Gastrocnemius medialis (tissue), 4 donors: Measurements from ENCODE around the gene COLEC12.

Experiments used
- POLR2A ChIP-seq, 2 donors: fragments of 450-650 bp; IDR thresholded peaks; one replicate each; pipeline ENCODE4 v1.6.1; 2017; ENCODE audit warnings: antibody characterized with exemption in 2 of 2, mild to moderate bottlenecking in 2 of 2, moderate library complexity in 2 of 2
- TF ChIP-seq, protein P1 (sequence below), 5 experiments: fragments of 450-650 bp in 3 of 5; fragments of 200-600 bp in 2 of 5; sonication (generic) in 2 of 5; IDR thresholded peaks in 4 of 5; conservative IDR thresholded peaks in 1 of 5; 1 replicate in 4 of 5; 2 replicates in 1 of 5; pipeline ENCODE4 v1.5.1; 2016 to 2019; ENCODE audit warnings: antibody characterized with exemption in 5 of 5, mild to moderate bottlenecking in 3 of 5, moderate library complexity in 3 of 5

DNA sequence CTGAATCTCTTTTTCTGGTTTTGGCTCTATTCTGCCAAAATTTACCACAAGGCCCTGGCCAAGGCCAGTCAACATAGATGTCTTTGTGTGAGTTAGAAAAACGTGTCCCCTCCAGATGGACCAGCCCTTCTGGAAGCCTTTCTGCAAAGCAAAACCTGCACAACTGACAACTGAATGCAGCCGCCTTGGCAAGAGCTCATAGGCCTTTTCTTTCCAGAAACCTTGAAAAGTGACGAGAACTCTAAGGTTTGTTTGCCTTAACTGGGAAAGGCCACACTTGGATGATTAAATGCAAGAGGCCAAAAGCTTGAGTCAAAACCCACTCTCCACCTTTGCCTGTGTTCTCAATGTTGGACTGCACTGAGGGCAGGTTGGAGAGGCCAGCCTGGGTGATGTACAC is 103.9 kb downstream of the COLEC12 start:
- TF ChIP-seq, protein P1, sequence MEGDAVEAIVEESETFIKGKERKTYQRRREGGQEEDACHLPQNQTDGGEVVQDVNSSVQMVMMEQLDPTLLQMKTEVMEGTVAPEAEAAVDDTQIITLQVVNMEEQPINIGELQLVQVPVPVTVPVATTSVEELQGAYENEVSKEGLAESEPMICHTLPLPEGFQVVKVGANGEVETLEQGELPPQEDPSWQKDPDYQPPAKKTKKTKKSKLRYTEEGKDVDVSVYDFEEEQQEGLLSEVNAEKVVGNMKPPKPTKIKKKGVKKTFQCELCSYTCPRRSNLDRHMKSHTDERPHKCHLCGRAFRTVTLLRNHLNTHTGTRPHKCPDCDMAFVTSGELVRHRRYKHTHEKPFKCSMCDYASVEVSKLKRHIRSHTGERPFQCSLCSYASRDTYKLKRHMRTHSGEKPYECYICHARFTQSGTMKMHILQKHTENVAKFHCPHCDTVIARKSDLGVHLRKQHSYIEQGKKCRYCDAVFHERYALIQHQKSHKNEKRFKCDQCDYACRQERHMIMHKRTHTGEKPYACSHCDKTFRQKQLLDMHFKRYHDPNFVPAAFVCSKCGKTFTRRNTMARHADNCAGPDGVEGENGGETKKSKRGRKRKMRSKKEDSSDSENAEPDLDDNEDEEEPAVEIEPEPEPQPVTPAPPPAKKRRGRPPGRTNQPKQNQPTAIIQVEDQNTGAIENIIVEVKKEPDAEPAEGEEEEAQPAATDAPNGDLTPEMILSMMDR (IDR thresholded peaks at IDR 0.05 in 4 of 5, conservative IDR thresholded peaks at IDR 0.05 in 1 of 5), result no peak
- no peak for TF ChIP-seq POLR2A (IDR thresholded peaks at IDR 0.05)
